Measurements from ENCODE around the gene FMNL1. TPM values are rescaled to one million over a fixed set of nuclear protein-coding genes. Genes with fewer than 3 reads are reported as not detected.

Gene FMNL1
- 3.1 TPM for total RNA-seq

GRCh38 chr17:45221081-45222013 is at the start of gene FMNL1:
FMNL1 (plus strand) TSS chr17:45221885; CDS start chr17:45222125, 240 bp downstream.
- Histone ChIP-seq H3K4me1 (ENCODE audit: control insufficient read depth in 3 of 3, insufficient read depth in 3 of 3, low read length in 3 of 3) (peaks cover 20 to 40% (median 23%) of the 10 kb centered on the region in 3 donors), H3K9ac (ENCODE audit: low read depth in 1 of 3, low read length in 3 of 3) (peak within 1 kb of the TSS in 2 of 3 donors; percentile 38 to 68), H3K27me3 (ENCODE audit: control insufficient read depth in 3 of 3, insufficient read depth in 3 of 3, low read length in 3 of 3) (peaks cover 0 to 12% (median 0%) of the 10 kb centered on the region in 3 donors), H3K9me3 (ENCODE audit: control insufficient read depth in 3 of 3, low read length in 3 of 3) (no peaks in the 10 kb centered on the region), H3K27ac (ENCODE audit: low read depth, low read length) (peak within 1 kb of the TSS; percentile 25), H3K4me3 (ENCODE audit: low read length in 3 of 3) (peak within 1 kb of the TSS; percentile 54 to 60 (median 59)), H3K36me3 (ENCODE audit: control insufficient read depth in 3 of 3, insufficient read depth in 3 of 3, low read length in 3 of 3) (no peaks in the 10 kb centered on the region)

DNA sequence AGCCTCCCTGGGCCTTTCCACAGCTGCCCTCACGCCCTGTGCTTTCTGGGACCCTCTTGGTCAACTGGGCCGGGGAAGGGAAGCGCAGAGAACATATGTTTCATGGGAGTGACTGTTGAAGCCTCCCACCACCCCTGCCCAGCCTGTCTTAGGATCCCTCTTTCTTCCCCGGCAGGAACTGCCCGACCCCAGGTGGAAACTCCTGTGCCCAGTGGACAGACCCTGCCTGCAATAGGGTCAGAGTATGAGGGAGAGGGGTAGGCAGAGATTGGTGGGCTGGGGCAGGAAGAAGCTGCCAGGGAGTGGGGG is 49.5 kb upstream of the FMNL1 start:
- peaks cover 22 to 33% (median 32%) of the 10 kb centered on the region in 3 donors for H3K4me1 ChIP-seq (ENCODE audit: control insufficient read depth in 3 of 3, insufficient read depth in 3 of 3, low read length in 3 of 3)
- peak overlapping the region; percentile 80 to 92 (median 91) for H3K9ac ChIP-seq (ENCODE audit: low read depth in 1 of 3, low read length in 3 of 3)
- H3K9me3 ChIP-seq (ENCODE audit: control insufficient read depth in 3 of 3, low read length in 3 of 3): no peaks in the 10 kb centered on the region
- no peaks in the 10 kb centered on the region for H3K27me3 ChIP-seq (ENCODE audit: control insufficient read depth in 3 of 3, insufficient read depth in 3 of 3, low read length in 3 of 3)
- peak overlapping the region; percentile 99 for H3K27ac ChIP-seq (ENCODE audit: low read depth, low read length)
- peak overlapping the region; percentile 69 to 77 (median 71) for H3K4me3 ChIP-seq (ENCODE audit: low read length in 3 of 3)
- H3K36me3 ChIP-seq (ENCODE audit: control insufficient read depth in 3 of 3, insufficient read depth in 3 of 3, low read length in 3 of 3): peaks cover 0 to 11% (median 7%) of the 10 kb centered on the region in 3 donors

GRCh38 chr17:45172541-45173286 is 49.0 kb upstream of the FMNL1 start:
- Histone ChIP-seq H3K4me3 (ENCODE audit: low read length in 3 of 3) (peak overlapping the region; percentile 69 to 77 (median 71)), H3K27ac (ENCODE audit: low read depth, low read length) (peak overlapping the region; percentile 99), H3K9me3 (ENCODE audit: control insufficient read depth in 3 of 3, low read length in 3 of 3) (no peaks in the 10 kb centered on the region), H3K27me3 (ENCODE audit: control insufficient read depth in 3 of 3, insufficient read depth in 3 of 3, low read length in 3 of 3) (no peaks in the 10 kb centered on the region), H3K36me3 (ENCODE audit: control insufficient read depth in 3 of 3, insufficient read depth in 3 of 3, low read length in 3 of 3) (peaks cover 0 to 11% (median 7%) of the 10 kb centered on the region in 3 donors), H3K4me1 (ENCODE audit: control insufficient read depth in 3 of 3, insufficient read depth in 3 of 3, low read length in 3 of 3) (peaks cover 22 to 33% (median 32%) of the 10 kb centered on the region in 3 donors), H3K9ac (ENCODE audit: low read depth in 1 of 3, low read length in 3 of 3) (peak overlapping the region; percentile 80 to 92 (median 91))

DNA sequence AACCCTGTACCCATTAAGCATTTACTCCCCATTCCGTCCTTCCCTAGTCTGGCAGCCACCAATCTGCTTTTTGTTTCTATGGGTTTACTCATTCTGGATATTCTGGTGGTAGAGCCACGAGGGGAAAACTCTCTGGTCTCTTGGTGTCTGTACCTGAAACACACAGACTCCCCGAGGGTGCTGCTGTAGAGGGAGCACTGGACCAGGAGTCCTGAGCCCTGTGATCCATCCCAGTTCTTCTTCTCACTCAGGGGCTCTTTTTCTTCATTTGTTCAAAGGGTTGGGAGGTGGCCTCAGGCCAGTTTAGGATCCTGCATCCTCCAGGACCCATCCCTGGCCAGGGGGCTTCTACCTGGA is 45.9 kb upstream of the FMNL1 start:
- H3K4me1 ChIP-seq (ENCODE audit: control insufficient read depth in 3 of 3, insufficient read depth in 3 of 3, low read length in 3 of 3): peaks cover 16 to 25% (median 23%) of the 10 kb centered on the region in 3 donors
- H3K27me3 ChIP-seq (ENCODE audit: control insufficient read depth in 3 of 3, insufficient read depth in 3 of 3, low read length in 3 of 3): no peaks in the 10 kb centered on the region
- no peaks in the 10 kb centered on the region for H3K36me3 ChIP-seq (ENCODE audit: control insufficient read depth in 3 of 3, insufficient read depth in 3 of 3, low read length in 3 of 3)
- H3K4me3 ChIP-seq (ENCODE audit: low read length in 3 of 3): no peak overlapping the region
- no peak overlapping the region for H3K9ac ChIP-seq (ENCODE audit: low read depth in 1 of 3, low read length in 3 of 3)
- H3K9me3 ChIP-seq (ENCODE audit: control insufficient read depth in 3 of 3, low read length in 3 of 3): no peaks in the 10 kb centered on the region
- H3K27ac ChIP-seq (ENCODE audit: low read depth, low read length): no peak overlapping the region

- Histone ChIP-seq H3K27me3 (ENCODE audit: control insufficient read depth in 3 of 3, insufficient read depth in 3 of 3, low read length in 3 of 3) (no peaks in the 10 kb centered on the region), H3K36me3 (ENCODE audit: control insufficient read depth in 3 of 3, insufficient read depth in 3 of 3, low read length in 3 of 3) (no peaks in the 10 kb centered on the region), H3K4me3 (ENCODE audit: low read length in 3 of 3) (no peak overlapping the region), H3K9me3 (ENCODE audit: control insufficient read depth in 3 of 3, low read length in 3 of 3) (no peaks in the 10 kb centered on the region), H3K27ac (ENCODE audit: low read depth, low read length) (no peak overlapping the region), H3K4me1 (ENCODE audit: control insufficient read depth in 3 of 3, insufficient read depth in 3 of 3, low read length in 3 of 3) (peaks cover 0 to 8% (median 6%) of the 10 kb centered on the region in 3 donors), H3K9ac (ENCODE audit: low read depth in 1 of 3, low read length in 3 of 3) (no peak overlapping the region)
Observed at GRCh38 chr17:45177563-45177962, 44.1 kb upstream of the FMNL1 start.

- H3K27ac ChIP-seq (ENCODE audit: low read depth, low read length): no peak overlapping the region
- no peaks in the 10 kb centered on the region for H3K27me3 ChIP-seq (ENCODE audit: control insufficient read depth in 3 of 3, insufficient read depth in 3 of 3, low read length in 3 of 3)
- H3K4me1 ChIP-seq (ENCODE audit: control insufficient read depth in 3 of 3, insufficient read depth in 3 of 3, low read length in 3 of 3): peaks cover 3 to 4% (median 3%) of the 10 kb centered on the region in 3 donors
- H3K9me3 ChIP-seq (ENCODE audit: control insufficient read depth in 3 of 3, low read length in 3 of 3): no peaks in the 10 kb centered on the region
- H3K36me3 ChIP-seq (ENCODE audit: control insufficient read depth in 3 of 3, insufficient read depth in 3 of 3, low read length in 3 of 3): no peaks in the 10 kb centered on the region
- H3K9ac ChIP-seq (ENCODE audit: low read depth in 1 of 3, low read length in 3 of 3): no peak overlapping the region
- H3K4me3 ChIP-seq (ENCODE audit: low read length in 3 of 3): no peak overlapping the region
Observed at GRCh38 chr17:45184144-45184543, 37.5 kb upstream of the FMNL1 start.

DNA sequence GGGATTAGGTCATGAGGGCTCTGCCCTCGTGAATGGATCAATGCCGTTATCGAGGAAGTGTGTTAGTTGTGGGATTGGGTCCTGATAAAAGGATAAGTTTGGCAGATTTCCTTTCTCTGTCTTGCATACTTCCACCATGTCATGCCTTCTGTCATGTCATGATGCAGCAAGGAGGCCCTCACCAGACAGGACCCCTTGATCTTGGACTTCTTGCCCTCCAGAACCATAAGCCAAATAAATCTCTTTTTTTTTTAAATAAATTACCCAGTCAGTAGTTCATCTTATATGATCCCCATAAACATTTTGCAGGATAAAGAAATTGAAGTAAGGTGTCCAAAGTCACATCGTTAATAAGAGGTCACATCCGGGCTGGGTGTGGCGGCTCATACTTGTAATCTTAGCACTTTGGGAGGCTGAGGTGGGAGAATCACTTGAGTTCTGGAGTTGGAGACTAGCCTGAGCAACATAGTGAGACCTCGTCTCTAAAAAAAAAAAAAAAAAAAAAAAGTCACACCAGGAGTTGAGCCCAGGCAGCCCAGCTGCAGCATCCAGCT is 34.8 kb upstream of the FMNL1 start:
- no peaks in the 10 kb centered on the region for H3K9me3 ChIP-seq (ENCODE audit: control insufficient read depth in 3 of 3, low read length in 3 of 3)
- H3K9ac ChIP-seq (ENCODE audit: low read depth in 1 of 3, low read length in 3 of 3): no peak overlapping the region
- H3K27ac ChIP-seq (ENCODE audit: low read depth, low read length): no peak overlapping the region
- no peak overlapping the region for H3K4me3 ChIP-seq (ENCODE audit: low read length in 3 of 3)
- H3K27me3 ChIP-seq (ENCODE audit: control insufficient read depth in 3 of 3, insufficient read depth in 3 of 3, low read length in 3 of 3): no peaks in the 10 kb centered on the region
- H3K36me3 ChIP-seq (ENCODE audit: control insufficient read depth in 3 of 3, insufficient read depth in 3 of 3, low read length in 3 of 3): no peaks in the 10 kb centered on the region
- peaks cover 3 to 4% (median 3%) of the 10 kb centered on the region in 3 donors for H3K4me1 ChIP-seq (ENCODE audit: control insufficient read depth in 3 of 3, insufficient read depth in 3 of 3, low read length in 3 of 3)

DNA sequence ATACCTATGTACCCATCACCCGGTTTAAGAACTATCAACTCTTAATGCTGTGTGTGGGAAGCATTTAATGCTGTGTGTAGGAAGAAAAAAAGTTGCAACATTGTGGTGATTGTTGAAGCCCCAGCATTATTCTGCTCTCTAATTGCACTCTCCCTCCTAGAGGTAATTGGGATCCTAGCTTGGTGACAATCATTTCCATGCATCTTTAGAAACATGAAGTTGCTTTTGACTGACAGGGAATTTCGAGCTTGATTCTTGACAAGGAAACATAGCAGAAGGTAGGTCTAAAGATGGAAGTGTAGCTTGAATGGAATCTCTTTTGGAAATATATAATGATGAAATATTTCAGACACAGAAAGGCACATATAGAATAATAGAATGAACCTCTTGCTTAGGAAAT is 32.7 kb upstream of the FMNL1 start:
- Histone ChIP-seq H3K9ac (ENCODE audit: low read depth in 1 of 3, low read length in 3 of 3) (no peak overlapping the region), H3K27ac (ENCODE audit: low read depth, low read length) (no peak overlapping the region), H3K36me3 (ENCODE audit: control insufficient read depth in 3 of 3, insufficient read depth in 3 of 3, low read length in 3 of 3) (no peaks in the 10 kb centered on the region), H3K27me3 (ENCODE audit: control insufficient read depth in 3 of 3, insufficient read depth in 3 of 3, low read length in 3 of 3) (no peaks in the 10 kb centered on the region), H3K4me3 (ENCODE audit: low read length in 3 of 3) (no peak overlapping the region), H3K9me3 (ENCODE audit: control insufficient read depth in 3 of 3, low read length in 3 of 3) (no peaks in the 10 kb centered on the region), H3K4me1 (ENCODE audit: control insufficient read depth in 3 of 3, insufficient read depth in 3 of 3, low read length in 3 of 3) (peaks cover 1 to 3% (median 3%) of the 10 kb centered on the region in 3 donors)

- Histone ChIP-seq H3K9me3 (ENCODE audit: control insufficient read depth in 3 of 3, low read length in 3 of 3) (no peaks in the 10 kb centered on the region), H3K27ac (ENCODE audit: low read depth, low read length) (no peak overlapping the region), H3K4me3 (ENCODE audit: low read length in 3 of 3) (no peak overlapping the region), H3K4me1 (ENCODE audit: control insufficient read depth in 3 of 3, insufficient read depth in 3 of 3, low read length in 3 of 3) (no peaks in the 10 kb centered on the region), H3K36me3 (ENCODE audit: control insufficient read depth in 3 of 3, insufficient read depth in 3 of 3, low read length in 3 of 3) (no peaks in the 10 kb centered on the region), H3K27me3 (ENCODE audit: control insufficient read depth in 3 of 3, insufficient read depth in 3 of 3, low read length in 3 of 3) (peaks cover 0 to 3% (median 0%) of the 10 kb centered on the region in 3 donors), H3K9ac (ENCODE audit: low read depth in 1 of 3, low read length in 3 of 3) (no peak overlapping the region)
Observed at GRCh38 chr17:45190503-45191255, 31.0 kb upstream of the FMNL1 start.

Measured in skeletal muscle tissue (tissue), 4 donors.